A549 treated with Mapracorat at 1 μM for 4 hours (cell line): ENCODE measurements around the gene USP51. TPM values are rescaled to one million over a fixed set of nuclear protein-coding genes. Genes with fewer than 3 reads are reported as not detected.

ENCODE experiments used
- total RNA-seq: library from RNA; stranded (reverse); fragments of 200-300 nt; extraction: Qiagen RNA extraction; gene quantifications from 5 replicates; pipeline ENCODE4 v1.2.3, GENCODE V29; 2022

USP51 gene
- 0.41 to 0.60 TPM (median 0.43 TPM) in 5 replicates for total RNA-seq

DNA sequence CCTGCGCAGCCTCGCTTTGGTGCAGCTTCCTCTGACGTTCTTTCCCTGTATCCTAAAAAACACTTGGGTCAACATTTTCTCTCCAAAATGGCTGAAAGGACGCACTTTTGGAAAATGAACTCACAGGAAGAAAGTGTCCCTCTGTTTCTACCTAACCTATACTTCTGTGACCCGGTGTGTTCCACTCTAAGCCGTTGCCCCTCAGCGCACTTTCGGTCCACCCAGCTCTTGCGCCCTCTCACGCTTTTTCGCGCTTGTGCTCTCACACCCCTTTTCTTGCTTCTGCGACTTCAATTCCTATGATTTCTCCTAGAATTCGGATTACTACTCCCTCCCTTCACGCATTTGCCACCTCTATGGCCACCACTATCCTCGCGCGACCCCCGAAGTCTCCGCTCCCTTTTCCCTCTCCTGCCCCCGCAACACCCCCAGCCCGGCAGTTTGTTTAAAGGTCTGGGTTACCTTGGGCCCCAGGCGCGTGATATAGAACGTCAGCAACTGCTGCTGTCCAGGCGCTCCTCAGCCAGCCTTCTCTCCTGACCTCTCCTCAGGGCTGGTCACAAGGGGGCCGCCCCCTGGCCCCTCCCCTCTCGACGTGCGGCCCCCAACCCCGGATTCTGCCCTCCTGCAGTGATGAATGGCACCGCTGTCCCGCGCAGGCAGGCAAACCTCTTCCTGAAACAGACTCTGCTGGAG, at the start of gene USP51:
Gene USP51, minus strand, starts transcription at position 535 of the 696 bp plus-strand sequence. CDS start 909 bp downstream, outside the sequence.

DNA sequence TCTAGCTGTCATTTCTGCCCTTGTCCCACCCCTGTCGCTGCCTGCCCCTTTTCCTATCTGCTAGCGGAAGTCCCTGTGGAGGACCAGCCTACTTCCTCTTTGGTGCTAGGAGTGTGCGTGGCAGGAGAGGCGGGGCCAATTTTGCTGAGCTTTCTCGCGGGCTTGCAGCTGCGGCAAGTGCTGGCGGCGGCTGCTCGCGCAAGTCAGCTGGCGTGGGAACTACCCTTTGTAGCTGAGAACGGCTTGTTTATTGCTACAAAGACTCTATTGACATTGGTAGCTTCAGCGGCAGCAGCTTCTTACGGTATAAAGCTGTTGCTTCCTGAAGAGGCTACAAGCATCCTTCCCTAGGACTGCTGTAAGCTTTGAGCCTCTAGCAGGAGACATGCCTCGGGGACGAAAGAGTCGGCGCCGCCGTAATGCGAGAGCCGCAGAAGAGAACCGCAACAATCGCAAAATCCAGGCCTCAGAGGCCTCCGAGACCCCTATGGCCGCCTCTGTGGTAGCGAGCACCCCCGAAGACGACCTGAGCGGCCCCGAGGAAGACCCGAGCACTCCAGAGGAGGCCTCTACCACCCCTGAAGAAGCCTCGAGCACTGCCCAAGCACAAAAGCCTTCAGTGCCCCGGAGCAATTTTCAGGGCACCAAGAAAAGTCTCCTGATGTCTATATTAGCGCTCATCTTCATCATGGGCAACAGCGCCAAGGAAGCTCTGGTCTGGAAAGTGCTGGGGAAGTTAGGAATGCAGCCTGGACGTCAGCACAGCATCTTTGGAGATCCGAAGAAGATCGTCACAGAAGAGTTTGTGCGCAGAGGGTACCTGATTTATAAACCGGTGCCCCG, 37.4 kb downstream of the USP51 start, which contains the start of gene MAGEH1:
Gene MAGEH1, plus strand, starts transcription at position 138 of the 843 bp plus-strand sequence. Its CDS starts 248 bp downstream, at position 386.

Other genes with a start within 250 kb of the USP51 start
- gene PAGE3, start 224.9 kb downstream of the USP51 start, total RNA-seq: not detected in 5 replicates
- 5.9 to 7.8 TPM (median 7.0 TPM) in 5 replicates for gene MAGEH1, start 37.7 kb downstream of the USP51 start, total RNA-seq
- gene FOXR2, start 133.6 kb upstream of the USP51 start, total RNA-seq: not detected in 5 replicates
- gene RRAGB, start 227.9 kb upstream of the USP51 start, total RNA-seq: 12.8 to 15.0 TPM (median 14.5 TPM) in 5 replicates